ENCODE data around the gene AEBP1.

Gene AEBP1

GRCh38 chr7:44081266-44081748 is 22.8 kb upstream of the AEBP1 start:
- TF ChIP-seq CTCF (IDR thresholded peaks at IDR 0.05; ENCODE audit: extremely low read depth, missing control alignments), result no peak
- peak; percentile 68 for DNase-seq (ENCODE audit: low spot score)

- no peak for TF ChIP-seq CTCF (IDR thresholded peaks at IDR 0.05; ENCODE audit: extremely low read depth, missing control alignments)
- DNase-seq (ENCODE audit: low spot score), result peak; percentile 98
Observed at GRCh38 chr7:44082541-44083207, 21.5 kb upstream of the AEBP1 start.

GRCh38 chr7:44083796-44084195 is 20.3 kb upstream of the AEBP1 start:
- TF ChIP-seq CTCF (IDR thresholded peaks at IDR 0.05; ENCODE audit: extremely low read depth, missing control alignments), result no peak

GRCh38 chr7:44084701-44085100 is 19.4 kb upstream of the AEBP1 start:
- TF ChIP-seq CTCF (IDR thresholded peaks at IDR 0.05; ENCODE audit: extremely low read depth, missing control alignments), result no peak

More at GRCh38 chr7:44083796-44084195, 20.3 kb upstream of the AEBP1 start:
- no peak for DNase-seq (ENCODE audit: low spot score)

GRCh38 chr7:44085546-44085945 is 18.6 kb upstream of the AEBP1 start:
- DNase-seq (ENCODE audit: low spot score), result no peak
- TF ChIP-seq CTCF (IDR thresholded peaks at IDR 0.05; ENCODE audit: extremely low read depth, missing control alignments), result no peak

More at GRCh38 chr7:44084701-44085100, 19.4 kb upstream of the AEBP1 start:
- no peak for DNase-seq (ENCODE audit: low spot score)

- no peak for TF ChIP-seq CTCF (IDR thresholded peaks at IDR 0.05; ENCODE audit: extremely low read depth, missing control alignments)
- no peak for DNase-seq (ENCODE audit: low spot score)
Observed at GRCh38 chr7:44086627-44087026, 17.5 kb upstream of the AEBP1 start.

GRCh38 chr7:44087911-44088838 is 16.0 kb upstream of the AEBP1 start:
- DNase-seq (ENCODE audit: low spot score), result no peak
- TF ChIP-seq CTCF (IDR thresholded peaks at IDR 0.05; ENCODE audit: extremely low read depth, missing control alignments), result no peak

All from GM20000 (cell line).